ENCODE measurements around the gene FBRSL1.

Gene FBRSL1

GRCh38 chr12:132443091-132443490 lies 46.9 kb upstream of the FBRSL1 start:
- TF ChIP-seq ARNTL (CRISPR knock-in tag; IDR thresholded peaks at IDR 0.05; ENCODE audit: borderline replicate concordance, low read depth) (no peak), OSR1 (CRISPR knock-in tag; IDR thresholded peaks at IDR 0.05) (no peak), CSRNP3 (CRISPR knock-in tag; IDR thresholded peaks at IDR 0.05) (no peak), ZC3H10 (CRISPR knock-in tag; IDR thresholded peaks at IDR 0.05) (no peak), POU6F1 (CRISPR knock-in tag; IDR thresholded peaks at IDR 0.05; ENCODE audit: borderline replicate concordance, low read depth) (no peak), ZFP3 (CRISPR knock-in tag; IDR thresholded peaks at IDR 0.05) (no peak)
- ATAC-seq, result no peak

- no peak for ATAC-seq
Observed at GRCh38 chr12:132444283-132444682, 45.7 kb upstream of the FBRSL1 start.

More at GRCh38 chr12:132444283-132444682, 45.7 kb upstream of the FBRSL1 start:
- TF ChIP-seq ZNF70 (CRISPR knock-in tag; IDR thresholded peaks at IDR 0.05), result no peak
- no peak for TF ChIP-seq OSR1 (CRISPR knock-in tag; IDR thresholded peaks at IDR 0.05)
- TF ChIP-seq CREB5 (CRISPR knock-in tag; IDR thresholded peaks at IDR 0.05; ENCODE audit: low read depth), result no peak
- TF ChIP-seq GLIS3 (CRISPR knock-in tag; IDR thresholded peaks at IDR 0.05), result no peak
- no peak for TF ChIP-seq PATZ1 (CRISPR knock-in tag; IDR thresholded peaks at IDR 0.05; ENCODE audit: borderline replicate concordance)
- TF ChIP-seq ZFP3 (CRISPR knock-in tag; IDR thresholded peaks at IDR 0.05), result no peak
- no peak for TF ChIP-seq TOX (CRISPR knock-in tag; IDR thresholded peaks at IDR 0.05; ENCODE audit: borderline replicate concordance)
- TF ChIP-seq ZNF8 (CRISPR knock-in tag; IDR thresholded peaks at IDR 0.05), result no peak
- TF ChIP-seq POU6F1 (CRISPR knock-in tag; IDR thresholded peaks at IDR 0.05; ENCODE audit: borderline replicate concordance, low read depth), result no peak
- TF ChIP-seq TSHZ2 (CRISPR knock-in tag; IDR thresholded peaks at IDR 0.05), result no peak
- TF ChIP-seq SNAI2 (CRISPR knock-in tag; IDR thresholded peaks at IDR 0.05), result no peak
- no peak for TF ChIP-seq ESRRG (CRISPR knock-in tag; IDR thresholded peaks at IDR 0.05)
- TF ChIP-seq ZNF565 (CRISPR knock-in tag; conservative IDR thresholded peaks at IDR 0.05; ENCODE audit: low read depth), result no peak
- no peak for TF ChIP-seq ZC3H10 (CRISPR knock-in tag; IDR thresholded peaks at IDR 0.05)
- no peak for TF ChIP-seq TCF4 (CRISPR knock-in tag; IDR thresholded peaks at IDR 0.05; ENCODE audit: borderline replicate concordance)
